GM21723 (cell line): Measurements from ENCODE around the gene AGPAT2.
A peak's percentile ranks its signal among the peaks of the same experiment; 100 is the strongest.

Source experiments
- ATAC-seq: cut with Tn5 transposase; IDR thresholded peaks from one replicate; pipeline ENCODE4 v1.9.1; 2021; ENCODE audit warnings: mild to moderate bottlenecking, moderate library complexity; ENCODE audit not compliant: unreplicated experiment

AGPAT2 gene

GRCh38 chr9:136686794-136687711 lies at the start of gene AGPAT2:
Gene AGPAT2 (minus strand): TSS chr9:136687457. CDS start chr9:136687357, 100 bp downstream.
- peak; percentile 65 for ATAC-seq

DNA sequence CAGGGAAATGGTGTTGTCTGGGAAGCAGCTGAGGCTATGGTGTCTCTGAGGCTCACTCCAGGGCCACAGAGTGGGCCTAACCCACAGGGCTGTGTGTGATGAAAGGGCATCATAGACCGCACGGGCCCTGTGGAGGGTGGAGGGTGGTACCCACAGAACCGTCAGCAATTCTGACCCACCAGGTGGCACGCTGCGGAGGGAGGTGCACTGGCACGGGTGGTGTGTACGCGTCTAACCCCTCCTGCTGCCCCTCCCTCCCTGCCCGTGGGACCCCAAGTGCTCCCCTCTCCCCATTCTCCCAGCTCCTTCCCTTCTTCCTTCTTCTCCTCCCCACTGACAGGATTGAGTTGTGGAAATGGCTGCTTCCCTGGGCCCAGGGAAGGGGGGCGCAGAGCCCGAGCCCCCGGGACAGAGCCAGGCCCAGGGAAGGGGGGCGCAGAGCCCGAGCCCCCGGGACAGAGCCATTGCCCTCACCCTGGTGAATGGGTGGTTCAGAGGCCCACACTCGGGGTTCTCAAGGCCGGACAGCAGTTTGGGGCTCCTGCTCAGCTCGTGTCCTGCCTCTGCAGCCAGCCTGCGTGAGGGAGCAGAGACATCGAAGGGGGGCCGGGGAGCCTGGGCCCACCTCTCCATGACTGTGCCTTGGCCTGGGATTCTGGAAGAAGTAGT lies 48.7 kb upstream of the AGPAT2 start:
- ATAC-seq = no peak

- no peak for ATAC-seq
These were observed 47.7 kb upstream of the AGPAT2 start for GRCh38 chr9:136734837-136735496.

GRCh38 chr9:136733611-136734010 lies 46.4 kb upstream of the AGPAT2 start:
- ATAC-seq = no peak

GRCh38 chr9:136732444-136733178 lies 45.4 kb upstream of the AGPAT2 start:
- no peak for ATAC-seq

- ATAC-seq = no peak
These were observed 42.7 kb upstream of the AGPAT2 start for GRCh38 chr9:136729926-136730325.

GRCh38 chr9:136729144-136729543 lies 41.9 kb upstream of the AGPAT2 start:
- ATAC-seq = no peak

- peak; percentile 13 for ATAC-seq
These were observed 41.4 kb upstream of the AGPAT2 start for GRCh38 chr9:136728548-136729123.

GRCh38 chr9:136728080-136728547 lies 40.9 kb upstream of the AGPAT2 start:
- ATAC-seq = peak; percentile 59

DNA sequence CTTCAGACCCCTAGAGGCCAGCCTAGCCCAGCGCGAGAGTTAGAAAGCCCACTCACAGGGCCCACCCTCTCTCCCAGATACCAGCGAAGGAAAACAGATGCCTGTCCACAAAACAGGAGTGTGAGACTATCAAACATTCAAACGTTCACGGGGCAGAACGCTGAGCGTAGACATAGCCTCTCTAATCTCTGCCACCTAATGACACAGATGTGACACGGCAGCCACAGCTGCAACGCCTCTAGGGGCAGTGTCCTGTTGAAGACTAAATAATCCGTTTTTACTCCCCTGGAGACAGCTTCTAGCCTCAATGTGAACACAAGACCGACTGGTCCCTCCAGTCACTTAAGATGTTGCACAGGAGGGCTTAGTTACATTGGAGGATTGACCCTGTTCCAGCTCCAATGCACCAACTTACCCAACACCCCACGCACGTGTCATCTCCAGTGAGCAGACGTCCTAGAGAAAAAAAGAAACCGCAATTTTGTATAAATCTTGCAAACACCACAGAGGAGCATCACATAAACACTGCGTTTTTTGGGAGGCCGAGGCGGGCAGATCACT lies 39.5 kb upstream of the AGPAT2 start:
- no peak for ATAC-seq

DNA sequence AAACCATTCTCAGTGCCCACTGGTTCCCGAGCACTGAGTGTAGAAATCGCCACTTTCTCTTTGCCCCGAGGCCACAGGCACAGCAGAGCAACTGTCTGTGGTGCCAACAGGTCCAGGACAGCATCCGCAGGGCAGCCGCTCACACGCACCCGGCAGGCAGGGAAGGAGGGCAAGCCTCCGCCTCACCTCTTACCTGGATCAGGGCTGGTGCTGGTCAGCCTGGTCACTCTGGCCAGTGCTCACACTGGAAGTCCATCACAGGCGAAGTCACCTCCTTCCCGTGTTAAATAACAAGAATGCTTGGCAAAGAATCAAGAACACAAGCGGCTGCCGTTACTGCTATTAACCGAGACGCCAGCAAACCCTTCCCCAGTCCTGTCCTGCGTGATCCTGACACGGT lies 38.9 kb upstream of the AGPAT2 start:
- ATAC-seq = no peak

- no peak for ATAC-seq
These were observed 38.4 kb upstream of the AGPAT2 start for GRCh38 chr9:136725612-136726011.

GRCh38 chr9:136724772-136725171 lies 37.5 kb upstream of the AGPAT2 start:
- no peak for ATAC-seq

DNA sequence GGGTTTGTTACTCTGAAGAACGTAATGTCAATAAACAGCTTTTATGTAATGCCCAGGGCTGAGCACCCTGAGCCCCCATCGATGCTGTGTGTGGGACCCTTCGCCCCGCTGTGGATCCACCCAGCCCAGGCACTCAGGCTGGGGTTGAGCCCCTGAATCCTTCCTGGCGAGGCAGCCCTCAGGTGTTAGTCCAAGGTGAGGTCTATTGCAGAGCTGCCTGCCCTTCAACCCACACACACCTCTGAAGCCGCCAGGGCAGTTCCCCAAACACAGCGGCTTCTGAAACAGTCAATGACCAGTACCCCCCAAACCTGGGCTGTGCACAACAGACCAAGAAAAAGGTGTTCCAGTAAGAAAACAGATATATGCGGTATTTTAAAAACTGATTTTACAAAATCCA lies 36.7 kb upstream of the AGPAT2 start:
- no peak for ATAC-seq

- no peak for ATAC-seq
These were observed 36.2 kb upstream of the AGPAT2 start for GRCh38 chr9:136723362-136723976.

- ATAC-seq = no peak
These were observed 35.7 kb upstream of the AGPAT2 start for GRCh38 chr9:136722969-136723356.

GRCh38 chr9:136722093-136722968 lies 35.1 kb upstream of the AGPAT2 start:
- no peak for ATAC-seq

GRCh38 chr9:136721339-136722092 lies 34.3 kb upstream of the AGPAT2 start:
- no peak for ATAC-seq
